ENCODE data around the gene FTO. TPM values are rescaled to one million over a fixed set of nuclear protein-coding genes. Genes with fewer than 3 reads are reported as not detected.

Gene FTO
- total RNA-seq, 4 donors from 2014 or later, result 29.0 to 64.1 (median 48.1) TPM

DNA sequence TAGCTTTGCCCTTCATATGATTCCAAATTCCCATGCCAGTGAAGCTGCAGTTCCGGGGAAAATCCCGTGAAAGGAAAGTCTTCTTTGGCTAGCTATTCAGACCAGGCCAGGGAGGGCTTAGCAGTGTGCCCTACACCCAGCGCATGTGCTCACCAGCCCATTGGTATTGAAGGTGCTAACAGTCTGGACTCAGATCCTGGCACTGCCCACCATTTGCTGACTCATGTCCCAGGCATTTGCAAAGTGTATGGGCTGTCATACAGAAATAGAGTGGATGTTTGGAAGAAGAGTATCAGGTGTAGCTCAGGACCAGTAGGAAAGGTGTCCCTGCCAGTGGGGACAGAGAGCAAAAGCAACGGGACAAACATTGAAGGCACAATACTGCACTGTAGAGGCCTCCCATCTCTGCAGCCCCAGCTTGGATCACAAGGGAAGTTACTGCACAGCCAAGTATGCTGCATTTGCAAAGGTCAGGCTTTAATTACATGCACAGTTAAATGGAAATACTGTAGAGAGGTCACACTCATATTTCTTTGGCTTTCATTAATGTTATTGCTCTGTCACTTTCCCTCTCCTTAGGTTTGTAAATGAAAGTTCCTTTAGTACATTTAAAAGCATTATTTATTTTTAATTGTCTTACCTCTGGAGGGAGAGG is 362.6 kb downstream of the FTO start:
- Histone ChIP-seq H3K36me3 (no peaks in the 10 kb centered on the region), H3K27me3 (no peaks in the 10 kb centered on the region), H3K27ac (no peak overlapping the region), H3K9me3 (no peaks in the 10 kb centered on the region), H3K4me1 (peaks cover 0 to 12% (median 0%) of the 10 kb centered on the region in 3 donors), H3K4me3 (no peak overlapping the region)
- no peak for DNase-seq
- TF ChIP-seq POLR2A (IDR thresholded peaks at IDR 0.05), result no peak
- TF ChIP-seq, protein P1, sequence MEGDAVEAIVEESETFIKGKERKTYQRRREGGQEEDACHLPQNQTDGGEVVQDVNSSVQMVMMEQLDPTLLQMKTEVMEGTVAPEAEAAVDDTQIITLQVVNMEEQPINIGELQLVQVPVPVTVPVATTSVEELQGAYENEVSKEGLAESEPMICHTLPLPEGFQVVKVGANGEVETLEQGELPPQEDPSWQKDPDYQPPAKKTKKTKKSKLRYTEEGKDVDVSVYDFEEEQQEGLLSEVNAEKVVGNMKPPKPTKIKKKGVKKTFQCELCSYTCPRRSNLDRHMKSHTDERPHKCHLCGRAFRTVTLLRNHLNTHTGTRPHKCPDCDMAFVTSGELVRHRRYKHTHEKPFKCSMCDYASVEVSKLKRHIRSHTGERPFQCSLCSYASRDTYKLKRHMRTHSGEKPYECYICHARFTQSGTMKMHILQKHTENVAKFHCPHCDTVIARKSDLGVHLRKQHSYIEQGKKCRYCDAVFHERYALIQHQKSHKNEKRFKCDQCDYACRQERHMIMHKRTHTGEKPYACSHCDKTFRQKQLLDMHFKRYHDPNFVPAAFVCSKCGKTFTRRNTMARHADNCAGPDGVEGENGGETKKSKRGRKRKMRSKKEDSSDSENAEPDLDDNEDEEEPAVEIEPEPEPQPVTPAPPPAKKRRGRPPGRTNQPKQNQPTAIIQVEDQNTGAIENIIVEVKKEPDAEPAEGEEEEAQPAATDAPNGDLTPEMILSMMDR (IDR thresholded peaks at IDR 0.05), result no peak
- WGBS, 2 donors, result 41 to 76% methylated on average over 3 to 4 of the region's 4 CpGs
- intact Hi-C loops (cut with DNase I), result no loop called here

DNA sequence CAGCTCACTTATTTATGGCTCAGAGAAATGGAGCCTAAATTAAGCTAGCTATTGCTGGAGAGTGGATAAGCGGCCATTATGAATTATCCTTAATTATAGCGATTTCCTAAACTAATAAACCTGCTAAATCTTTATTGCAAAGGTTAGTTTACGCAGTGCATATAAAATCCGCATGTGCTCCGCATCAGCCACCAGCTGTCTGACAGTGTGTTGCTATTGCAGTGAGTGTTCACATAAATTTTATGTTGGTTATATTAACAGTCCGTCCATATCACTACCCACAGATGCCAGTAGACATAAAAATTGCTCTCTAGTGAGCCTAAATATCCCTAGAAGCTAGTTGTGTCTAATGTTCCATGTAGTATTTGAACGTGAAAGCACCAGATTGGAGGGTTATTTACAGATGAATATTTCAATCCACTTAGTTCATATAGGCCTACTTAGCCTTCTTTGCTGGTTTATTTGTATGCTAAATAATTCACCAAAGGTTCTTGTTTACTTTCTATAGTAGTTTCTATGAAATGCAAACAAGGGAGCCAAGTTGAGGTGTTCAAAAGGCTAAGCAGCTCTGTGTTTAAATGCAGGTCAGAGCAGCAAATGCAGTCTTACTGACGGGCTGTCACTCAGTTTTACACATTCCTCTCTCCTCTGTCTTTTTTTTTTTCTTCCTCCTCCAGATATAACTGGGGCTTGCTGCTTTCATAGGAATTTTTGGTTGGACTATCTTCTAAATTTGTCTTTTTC is 363.5 kb downstream of the FTO start:
- Histone ChIP-seq H3K36me3 (no peaks in the 10 kb centered on the region), H3K4me3 (no peak overlapping the region), H3K4me1 (peaks cover 0 to 12% (median 0%) of the 10 kb centered on the region in 3 donors), H3K27ac (no peak overlapping the region), H3K9me3 (no peaks in the 10 kb centered on the region), H3K27me3 (no peaks in the 10 kb centered on the region)
- intact Hi-C loops (cut with DNase I), result no loop called here
- no peak for DNase-seq
- TF ChIP-seq, protein P1 (IDR thresholded peaks at IDR 0.05), result no peak
- TF ChIP-seq POLR2A (IDR thresholded peaks at IDR 0.05), result no peak
- 87 to 93% methylated on average over 8 of the region's 8 CpGs for WGBS, 2 donors

DNA sequence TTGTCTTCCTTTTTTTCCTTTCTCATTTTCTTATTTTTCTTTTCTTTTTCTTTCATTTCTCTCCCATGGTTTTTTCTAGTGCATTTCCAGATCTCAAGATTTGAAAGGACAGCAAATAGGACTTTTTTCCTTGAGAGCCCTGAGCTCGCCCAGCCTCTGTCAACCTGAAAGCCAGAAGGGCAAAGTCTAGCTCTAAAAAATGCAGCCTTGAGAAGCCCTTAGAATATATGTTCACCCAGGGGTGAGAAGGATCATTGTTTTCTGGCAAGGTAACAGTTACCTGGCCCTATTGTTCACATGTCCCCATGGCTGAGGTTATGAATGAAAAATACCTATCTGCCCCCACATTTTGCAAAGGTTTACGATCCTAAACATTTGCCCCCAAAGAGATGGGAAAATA is 364.3 kb downstream of the FTO start:
- intact Hi-C loops (cut with DNase I), result no loop called here
- no peak overlapping the region for H3K27ac ChIP-seq
- 93 to 98% methylated on average over 2 of the region's 2 CpGs for WGBS, 2 donors

DNA sequence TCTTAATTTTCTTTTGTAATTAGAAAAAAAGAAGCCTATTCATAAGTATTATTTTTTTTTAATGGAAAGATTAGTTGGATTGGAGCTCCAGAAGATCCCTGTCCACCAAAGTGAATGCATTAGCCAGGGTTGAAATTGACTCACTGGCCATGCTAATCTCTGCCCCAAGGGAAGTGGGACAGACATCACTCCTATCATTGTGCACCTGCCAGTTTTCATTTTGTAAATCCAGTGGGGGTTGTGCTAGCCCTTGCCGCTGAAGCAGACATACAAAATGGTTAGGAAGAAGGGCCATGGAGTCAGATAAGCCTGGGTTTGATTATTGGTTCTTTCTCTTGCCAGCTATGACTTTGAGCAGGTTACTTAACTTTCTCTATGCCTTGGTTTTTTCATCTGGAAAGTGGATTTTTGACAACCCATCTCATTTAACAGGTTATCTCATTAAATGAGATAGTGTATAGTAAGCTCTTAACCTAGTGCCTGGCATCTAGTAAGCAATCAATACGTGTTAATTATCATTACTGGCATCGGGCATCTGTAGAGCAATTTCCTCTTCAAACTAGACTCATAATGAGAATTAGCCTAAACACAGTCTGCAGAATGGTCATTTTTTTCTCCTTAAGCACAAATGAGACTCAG is 365.8 kb downstream of the FTO start:
- no peak overlapping the region for H3K27ac ChIP-seq
- DNase-seq, result no peak
- no peaks in the 10 kb centered on the region for H3K27me3 ChIP-seq
- H3K4me1 ChIP-seq, result peaks cover 0 to 12% (median 0%) of the 10 kb centered on the region in 3 donors
- no peak for TF ChIP-seq POLR2A (IDR thresholded peaks at IDR 0.05)
- TF ChIP-seq, protein P1 (IDR thresholded peaks at IDR 0.05), result no peak
- no peaks in the 10 kb centered on the region for H3K9me3 ChIP-seq
- 86 to 91% methylated on average over 3 of the region's 3 CpGs for WGBS, 2 donors
- no peak overlapping the region for H3K4me3 ChIP-seq
- intact Hi-C loops (cut with DNase I), result no loop called here
- H3K36me3 ChIP-seq, result no peaks in the 10 kb centered on the region

More for the DNA sequence above, 364.3 kb downstream of the FTO start:
- no peak overlapping the region for H3K4me3 ChIP-seq
- peaks cover 0 to 12% (median 0%) of the 10 kb centered on the region in 3 donors for H3K4me1 ChIP-seq
- H3K27me3 ChIP-seq, result no peaks in the 10 kb centered on the region
- DNase-seq, result no peak
- no peaks in the 10 kb centered on the region for H3K36me3 ChIP-seq
- H3K9me3 ChIP-seq, result no peaks in the 10 kb centered on the region
- TF ChIP-seq POLR2A (IDR thresholded peaks at IDR 0.05), result no peak
- TF ChIP-seq, protein P1 (IDR thresholded peaks at IDR 0.05), result no peak

Data from esophagus squamous epithelium (tissue), 5 donors.